ENCODE data around the gene SETD3. TPM values are rescaled to one million over a fixed set of nuclear protein-coding genes. Genes with fewer than 3 reads are reported as not detected.
A peak's percentile ranks its signal among the peaks of the same experiment; 100 is the strongest.
"Not testable (repeated sequence)": the region's sequence is repeated elsewhere in the genome, so short reads cannot be mapped to it uniquely, and the experiment has no call there.

SETD3 gene
- polyA plus RNA-seq, 12 donors = 55.8 to 87.3 (median 74.3) TPM; not detected in 1

- DNase-seq = no peak
Measured at GRCh38 chr14:99363616-99364290, 116.9 kb downstream of the SETD3 start.

- DNase-seq = no peak
Measured at GRCh38 chr14:99363051-99363450, 117.6 kb downstream of the SETD3 start.

GRCh38 chr14:99361596-99362215 is 119.0 kb downstream of the SETD3 start:
- DNase-seq = no peak

GRCh38 chr14:99360774-99361595 is 119.7 kb downstream of the SETD3 start:
- DNase-seq = no peak

- DNase-seq = no peak
Measured at GRCh38 chr14:99359906-99360305, 120.8 kb downstream of the SETD3 start.

- no peak for DNase-seq
Measured at GRCh38 chr14:99357916-99358390, 122.7 kb downstream of the SETD3 start.

GRCh38 chr14:99357151-99357915 is 123.3 kb downstream of the SETD3 start:
- no peak for DNase-seq

- peak; percentile 76 for DNase-seq
Measured at GRCh38 chr14:99356031-99356608, 124.5 kb downstream of the SETD3 start.

- no peak for DNase-seq
Measured at GRCh38 chr14:99354166-99354875, 126.3 kb downstream of the SETD3 start.

- no peak for DNase-seq
Measured at GRCh38 chr14:99352688-99353280, 127.9 kb downstream of the SETD3 start.

GRCh38 chr14:99351166-99352007 is 129.3 kb downstream of the SETD3 start:
- no peak for DNase-seq

- no peak for DNase-seq
Measured at GRCh38 chr14:99350751-99351150, 129.9 kb downstream of the SETD3 start.

GRCh38 chr14:99349721-99350495 is 130.8 kb downstream of the SETD3 start:
- no peak for DNase-seq

- no peak for DNase-seq
Measured at GRCh38 chr14:99348816-99349614, 131.6 kb downstream of the SETD3 start.

GRCh38 chr14:99348231-99348630 is 132.4 kb downstream of the SETD3 start:
- not testable (repeated sequence) for DNase-seq

All from muscle of arm (tissue), 12 donors.